B cell (primary cell): Measurements from ENCODE around the gene DHX40. TPM values are rescaled to one million over a fixed set of nuclear protein-coding genes. Genes with fewer than 3 reads are reported as not detected.

ENCODE experiments used
- ATAC-seq: fragments of 200-7000 bp; cut with Tn5 transposase; one replicate; pipeline ENCODE4 v1.10.0; 2021; ENCODE audit warnings: low read depth, mild to moderate bottlenecking, moderate number of reproducible peaks, moderate library complexity
- CTCF ChIA-PET: fragments of 350-600 bp; sonication (Branson Sonifier 250); formaldehyde crosslinking; loops from one replicate; lab custom pipeline; 2021; ENCODE audit warnings: antibody characterized with exemption, inconsistent platforms; lab: Charles Lee
- POLR2A ChIA-PET: fragments of 350-600 bp; sonication (Branson Sonifier 250); formaldehyde crosslinking; loops from one replicate; lab custom pipeline; 2021; ENCODE audit warnings: antibody characterized with exemption; lab: Charles Lee
- DNase-seq: peaks from one replicate; pipeline ENCODE4 v3.0.0; 2013
- H2AFZ ChIP-seq: 2 replicates; pipeline ENCODE4 v1.6.1; 2012; ENCODE audit warnings: mild to moderate bottlenecking, low read depth, low read length; ENCODE audit not compliant: insufficient read depth, poor library complexity, severe bottlenecking
- H3K27ac ChIP-seq, 2 donors: 1 replicate in 1 of 2; 2 replicates in 1 of 2; pipeline ENCODE4 v1.5.1; 2012 to 2013; ENCODE audit warnings: low read length in 2 of 2, mild to moderate bottlenecking in 2 of 2, moderate library complexity in 1 of 2
- H3K27me3 ChIP-seq, 4 experiments: fragments of 200-600 bp in 1 of 4; sonication (generic) in 1 of 4; replicated peaks in 1 of 4; 1 replicate in 2 of 4; 2 replicates in 2 of 4; pipeline versions ENCODE4 v1.6.1 to v1.7.0; 2013 to 2016; ENCODE audit warnings: low read length in 3 of 4, mild to moderate bottlenecking in 2 of 4, mixed read lengths in 1 of 4, moderate library complexity in 1 of 4; ENCODE audit not compliant: insufficient read depth in 4 of 4, control insufficient read depth in 3 of 4; ENCODE audit errors: control extremely low read depth in 1 of 4
- H3K36me3 ChIP-seq, 2 experiments: replicated peaks in 1 of 2; 1 replicate in 1 of 2; 2 replicates in 1 of 2; pipeline versions ENCODE4 v1.6.1 to v1.7.1; 2013; ENCODE audit warnings: low read length in 1 of 2; ENCODE audit not compliant: insufficient read depth in 2 of 2, control insufficient read depth in 1 of 2; ENCODE audit errors: control extremely low read depth in 1 of 2, extremely low read depth in 1 of 2
- H3K4me1 ChIP-seq, 2 donors: fragments of 200-600 bp in 1 of 2; sonication (generic) in 1 of 2; 1 replicate in 1 of 2; 2 replicates in 1 of 2; pipeline versions ENCODE4 v1.5.1 to v1.6.1; 2013 to 2017; ENCODE audit warnings: low read length in 2 of 2; ENCODE audit not compliant: control insufficient read depth in 2 of 2, insufficient read depth in 2 of 2
- H3K4me2 ChIP-seq: replicated peaks from 2 replicates; pipeline ENCODE3; 2012; ENCODE audit warnings: mild to moderate bottlenecking, low read depth, low read length; ENCODE audit not compliant: poor library complexity, severe bottlenecking
- H3K4me3 ChIP-seq, 5 experiments: fragments of 200-600 bp in 1 of 5; sonication (generic) in 1 of 5; 1 replicate in 3 of 5; 2 replicates in 2 of 5; pipeline versions ENCODE4 v1.5.1 to v1.7.0; 2011 to 2016; ENCODE audit warnings: low read length in 4 of 5, mild to moderate bottlenecking in 4 of 5, low read depth in 2 of 5, control low read depth in 1 of 5, moderate library complexity in 1 of 5; ENCODE audit not compliant: insufficient read depth in 1 of 5; ENCODE audit errors: control extremely low read depth in 1 of 5, extremely low read depth in 1 of 5
- H3K79me2 ChIP-seq: fragments of 200-600 bp; sonication (generic); one replicate; pipeline ENCODE4 v1.6.0; 2016; ENCODE audit warnings: low read length; ENCODE audit not compliant: control insufficient read depth, insufficient read depth
- H3K9ac ChIP-seq: fragments of 200-600 bp; sonication (generic); 2 replicates; pipeline ENCODE4 v1.6.1; 2017; ENCODE audit warnings: mild to moderate bottlenecking, low read length, moderate library complexity
- H3K9me3 ChIP-seq, 3 donors: one replicate each; pipeline versions ENCODE4 v1.6.1 to v1.7.1; 2013; ENCODE audit warnings: low read length in 2 of 3; ENCODE audit not compliant: control insufficient read depth in 2 of 3, insufficient read depth in 1 of 3; ENCODE audit errors: control extremely low read depth in 1 of 3
- H4K20me1 ChIP-seq: 2 replicates; pipeline ENCODE4 v1.6.0; 2012; ENCODE audit warnings: mild to moderate bottlenecking, low read length; ENCODE audit not compliant: insufficient read depth, control insufficient read depth, poor library complexity, severe bottlenecking
- H3K27ac Mint-ChIP-seq: one replicate; pipeline ENCODE4 v1.8.0; 2021; ENCODE audit warnings: mixed read lengths
- H3K27me3 Mint-ChIP-seq: one replicate; pipeline ENCODE4 v1.8.0; 2021; ENCODE audit warnings: mixed read lengths
- H3K4me1 Mint-ChIP-seq: one replicate; pipeline ENCODE4 v1.8.0; 2021; ENCODE audit warnings: mixed read lengths
- H3K4me3 Mint-ChIP-seq: one replicate; pipeline ENCODE4 v1.8.0; 2021; ENCODE audit warnings: mixed read lengths
- H3K9me3 Mint-ChIP-seq: one replicate; pipeline ENCODE4 v1.8.0; 2022; ENCODE audit warnings: mixed read lengths; ENCODE audit not compliant: insufficient read depth
- EZH2 ChIP-seq: IDR thresholded peaks from 2 replicates; pipeline ENCODE4 v1.6.1; 2012; ENCODE audit warnings: borderline replicate concordance, low read depth, mild to moderate bottlenecking, moderate library complexity, low read length; ENCODE audit not compliant: insufficient read depth, poor library complexity, severe bottlenecking
- WGBS: methylation state at CpG from one replicate; pipeline ENCODE4 v1.1.5; 2013; ENCODE audit warnings: missing lambda C conversion rate; ENCODE audit not compliant: insufficient coverage; 5-methylcytosine and 5-hydroxymethylcytosine counted together
- intact Hi-C: fragments of 100-400 bp; cut with micrococcal nuclease; formaldehyde crosslinking; loops from one replicate; pipeline ENCODE4 v1.10.0; 2022
- polyA plus RNA-seq: library from polyadenylated mRNA; depleted of rRNA; stranded (reverse); fragments of >200 nt; gene quantifications from 2 replicates; pipeline ENCODE4 v1.2.3, GENCODE V29; 2012
- total RNA-seq, 2 donors: library from RNA; stranded (reverse); fragments of 120-200 nt in 1 of 2; gene quantifications; 1 replicate in 1 of 2; 2 replicates in 1 of 2; pipeline versions ENCODE4 v1.2.3 to v1.2.4, GENCODE V29; 2013 to 2022
- TF ChIP-seq, protein P1 (sequence below): fragments of 200-600 bp; IDR thresholded peaks from one replicate; pipeline ENCODE4 v1.8.0; 2022; ENCODE audit warnings: antibody characterized with exemption, mild to moderate bottlenecking

Gene DHX40
- total and polyA plus RNA-seq, 2 donors (not counting 1 experiment from before 2014, with no cell fraction given) = 10.4 to 28.7 TPM

GRCh38 chr17:59527325-59527917, 38.0 kb upstream of the DHX40 start:
- 100% methylated on average over 1 of the region's 6 CpGs for WGBS
- Histone ChIP-seq H3K9me3 (no peaks in the 10 kb centered on the region), H3K9ac (no peak overlapping the region), H3K4me3 (no peak overlapping the region), H3K4me1 (no peaks in the 10 kb centered on the region), H4K20me1 (no peaks in the 10 kb centered on the region), H3K27ac (no peak overlapping the region), H3K27me3 (peaks cover 0 to 3% (median under 1%) of the 10 kb centered on the region in 4 experiments), H2AFZ (no peak overlapping the region), H3K36me3 (no peaks in the 10 kb centered on the region), H3K79me2 (no peaks in the 10 kb centered on the region), H3K4me2 (no peak overlapping the region)
- Mint-ChIP-seq H3K4me1 (no peaks in the 10 kb centered on the region), H3K4me3 (no peak overlapping the region), H3K9me3 (no peaks in the 10 kb centered on the region), H3K27ac (no peak overlapping the region), H3K27me3 (peaks cover 18% of the 10 kb centered on the region)
- ATAC-seq (no peak), DNase-seq (no peak)
- ChIA-PET POLR2A (interaction anchor here (0.7 kb wide), 1 partner anchor 37 kb away, joined by 3 read pairs; no protein-coding TSS in a partner anchor), CTCF (interaction anchor here (0.9 kb wide), 1 partner anchor 217 kb away, joined by 3 read pairs; no protein-coding TSS in a partner anchor)
- intact Hi-C loops = no loop called here
- no peak for TF ChIP-seq EZH2
- TF ChIP-seq, protein P1, sequence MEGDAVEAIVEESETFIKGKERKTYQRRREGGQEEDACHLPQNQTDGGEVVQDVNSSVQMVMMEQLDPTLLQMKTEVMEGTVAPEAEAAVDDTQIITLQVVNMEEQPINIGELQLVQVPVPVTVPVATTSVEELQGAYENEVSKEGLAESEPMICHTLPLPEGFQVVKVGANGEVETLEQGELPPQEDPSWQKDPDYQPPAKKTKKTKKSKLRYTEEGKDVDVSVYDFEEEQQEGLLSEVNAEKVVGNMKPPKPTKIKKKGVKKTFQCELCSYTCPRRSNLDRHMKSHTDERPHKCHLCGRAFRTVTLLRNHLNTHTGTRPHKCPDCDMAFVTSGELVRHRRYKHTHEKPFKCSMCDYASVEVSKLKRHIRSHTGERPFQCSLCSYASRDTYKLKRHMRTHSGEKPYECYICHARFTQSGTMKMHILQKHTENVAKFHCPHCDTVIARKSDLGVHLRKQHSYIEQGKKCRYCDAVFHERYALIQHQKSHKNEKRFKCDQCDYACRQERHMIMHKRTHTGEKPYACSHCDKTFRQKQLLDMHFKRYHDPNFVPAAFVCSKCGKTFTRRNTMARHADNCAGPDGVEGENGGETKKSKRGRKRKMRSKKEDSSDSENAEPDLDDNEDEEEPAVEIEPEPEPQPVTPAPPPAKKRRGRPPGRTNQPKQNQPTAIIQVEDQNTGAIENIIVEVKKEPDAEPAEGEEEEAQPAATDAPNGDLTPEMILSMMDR = no peak

GRCh38 chr17:59527931-59528330, 37.5 kb upstream of the DHX40 start:
- H3K79me2 ChIP-seq = no peaks in the 10 kb centered on the region
- Mint-ChIP-seq H3K9me3 (no peaks in the 10 kb centered on the region), H3K27ac (no peak overlapping the region), H3K4me1 (peaks cover 4% of the 10 kb centered on the region), H3K4me3 (no peak overlapping the region), H3K27me3 (peaks cover 18% of the 10 kb centered on the region)
- intact Hi-C loops = no loop called here
- DNase-seq (no peak), ATAC-seq (no peak)
- H3K9ac ChIP-seq = no peak overlapping the region
- no peak overlapping the region for H2AFZ ChIP-seq
- no peaks in the 10 kb centered on the region for H3K36me3 ChIP-seq
- POLR2A ChIA-PET = no interaction called here
- no peak overlapping the region for H3K4me2 ChIP-seq
- 59% methylated on average over 1 of the region's 1 CpG for WGBS
- no peak for TF ChIP-seq EZH2
- TF ChIP-seq, protein P1 = no peak
- H4K20me1 ChIP-seq = no peaks in the 10 kb centered on the region
- no peak overlapping the region for H3K27ac ChIP-seq
- H3K9me3 ChIP-seq = no peaks in the 10 kb centered on the region
- CTCF ChIA-PET = interaction anchor here (0.9 kb wide), 1 partner anchor 217 kb away, joined by 3 read pairs; no protein-coding TSS in a partner anchor
- H3K27me3 ChIP-seq = peaks cover 0 to 3% (median under 1%) of the 10 kb centered on the region in 4 experiments
- H3K4me3 ChIP-seq = no peak overlapping the region
- no peaks in the 10 kb centered on the region for H3K4me1 ChIP-seq
